Small intestine (tissue), 7 donors: ENCODE measurements around the gene ITGAL. TPM values are rescaled to one million over a fixed set of nuclear protein-coding genes. Genes with fewer than 3 reads are reported as not detected.

Experiments
- DNase-seq, 2 donors: peaks; one replicate each; pipeline versions ENCODE4 v3.0.0 to v3.0.0-alpha.2; 2013
- FAIRE-seq: peaks from 2 replicates; lab custom pipeline; 2012; peaks lifted over from hg19 to GRCh38; lab: Jason Lieb, UNC
- H3K27ac ChIP-seq, 3 donors: one replicate each; pipeline ENCODE4 v1.5.1; 2013; ENCODE audit warnings: low read length in 2 of 3, mild to moderate bottlenecking in 2 of 3, control low read depth in 1 of 3, inconsistent platforms in 1 of 3, low read depth in 1 of 3, moderate library complexity in 1 of 3
- H3K27me3 ChIP-seq, 3 donors: one replicate each; pipeline ENCODE4 v1.6.1; 2013; ENCODE audit warnings: low read length in 3 of 3, inconsistent platforms in 1 of 3; ENCODE audit not compliant: control insufficient read depth in 3 of 3, insufficient read depth in 3 of 3
- H3K36me3 ChIP-seq, 3 donors: one replicate each; pipeline ENCODE4 v1.6.1; 2013; ENCODE audit warnings: low read length in 3 of 3, inconsistent platforms in 1 of 3, low read depth in 1 of 3, mild to moderate bottlenecking in 1 of 3, moderate library complexity in 1 of 3; ENCODE audit not compliant: control insufficient read depth in 3 of 3, insufficient read depth in 2 of 3
- H3K4me1 ChIP-seq, 3 donors: one replicate each; pipeline ENCODE4 v1.6.1; 2013; ENCODE audit warnings: low read length in 2 of 3, inconsistent platforms in 1 of 3, low read depth in 1 of 3, mild to moderate bottlenecking in 1 of 3, moderate library complexity in 1 of 3; ENCODE audit not compliant: control insufficient read depth in 3 of 3, insufficient read depth in 2 of 3
- H3K4me3 ChIP-seq, 3 donors: one replicate each; pipeline ENCODE4 v1.5.1; 2013; ENCODE audit warnings: low read length in 3 of 3, control low read depth in 1 of 3, inconsistent platforms in 1 of 3, low read depth in 1 of 3, mild to moderate bottlenecking in 1 of 3, moderate library complexity in 1 of 3
- H3K9me3 ChIP-seq, 2 donors: one replicate each; pipeline ENCODE4 v1.6.1; 2013; ENCODE audit warnings: low read depth in 1 of 2, low read length in 1 of 2; ENCODE audit not compliant: control insufficient read depth in 2 of 2, insufficient read depth in 1 of 2
- WGBS, 3 donors: extraction: QIAGEN DNeasy Blood & Tissue Kit; methylation state at CpG; one replicate each; pipeline ENCODE4 v1.1.7; 2013; 5-methylcytosine and 5-hydroxymethylcytosine counted together
- polyA plus RNA-seq, 4 donors: library from polyadenylated mRNA; stranded (reverse) in 3 of 4; unstranded in 1 of 4; fragments of 200-250 nt in 3 of 4; fragments of 120-200 nt in 1 of 4; gene quantifications; one replicate each; pipeline versions ENCODE4 v1.2.1 to v1.2.3, GENCODE V29; 2013
- donor health status: healthy with polysubstance abuse.
- donor health status: control.
- donor health status: control.
- donor health status: Bipolar disorder and iron deficiency.
- donor health status: healthy.

The ITGAL gene
- polyA plus RNA-seq, 4 donors, result 1.1 to 4.1 (median 2.6) TPM

- FAIRE-seq, result no peak
- peaks cover 0 to 9% (median 0%) of the 10 kb centered on the region in 3 donors for H3K36me3 ChIP-seq
- WGBS, 3 donors, result 89 to 92% (median 92%) methylated on average over 5 of the region's 5 CpGs
- H3K4me1 ChIP-seq, result peaks cover 0 to 5% (median 0%) of the 10 kb centered on the region in 3 donors
- no peaks in the 10 kb centered on the region for H3K27me3 ChIP-seq
- peaks cover 0 to 12% of the 10 kb centered on the region in 2 donors for H3K9me3 ChIP-seq
- no peak overlapping the region for H3K4me3 ChIP-seq
- H3K27ac ChIP-seq, result no peak overlapping the region
- no peak for DNase-seq
Observed at GRCh38 chr16:30438835-30439234, 33.7 kb upstream of the ITGAL start.

GRCh38 chr16:30439720-30440348 lies 32.7 kb upstream of the ITGAL start:
- Histone ChIP-seq H3K4me3 (no peak overlapping the region), H3K27ac (no peak overlapping the region), H3K4me1 (peaks cover 0 to 15% (median 9%) of the 10 kb centered on the region in 3 donors), H3K9me3 (peaks cover 0 to 22% of the 10 kb centered on the region in 2 donors), H3K27me3 (no peaks in the 10 kb centered on the region), H3K36me3 (peaks cover 0 to 18% (median 0%) of the 10 kb centered on the region in 3 donors)
- 66 to 77% (median 76%) methylated on average over 6 of the region's 6 CpGs for whole genome bisulfite sequencing, 3 donors
- no peak for FAIRE-seq
- DNase-seq, result no peak

DNA sequence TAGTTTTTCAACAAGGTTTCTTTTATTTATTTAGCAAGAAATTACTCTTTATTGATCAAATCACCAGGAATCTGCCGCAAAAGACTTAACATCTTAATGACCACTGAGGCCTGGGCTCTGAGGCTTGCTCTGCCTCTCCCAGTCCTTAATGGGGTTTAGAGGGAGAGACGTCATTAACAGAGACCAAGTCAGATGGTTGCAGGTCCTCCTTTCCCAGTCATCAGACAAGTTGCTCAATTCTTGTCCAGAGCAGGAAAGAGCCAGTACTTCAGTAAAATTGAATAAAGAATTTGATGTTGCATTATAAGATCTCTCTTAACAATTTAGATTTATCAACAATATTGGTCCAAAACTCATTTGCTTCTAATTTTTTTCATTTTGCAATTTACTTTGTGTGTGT lies 28.9 kb upstream of the ITGAL start:
- Histone ChIP-seq H3K4me3 (peak overlapping the region in 1 of 3 donors; percentile 85), H3K27ac (no peak overlapping the region), H3K27me3 (no peaks in the 10 kb centered on the region), H3K9me3 (peaks cover 0 to 36% of the 10 kb centered on the region in 2 donors), H3K4me1 (peaks cover 0 to 41% (median 15%) of the 10 kb centered on the region in 3 donors), H3K36me3 (peaks cover 0 to 21% (median 0%) of the 10 kb centered on the region in 3 donors)
- no peak for FAIRE-seq
- WGBS, 3 donors, result 79 to 92% (median 84%) methylated on average over 2 of the region's 2 CpGs
- DNase-seq, result no peak

DNA sequence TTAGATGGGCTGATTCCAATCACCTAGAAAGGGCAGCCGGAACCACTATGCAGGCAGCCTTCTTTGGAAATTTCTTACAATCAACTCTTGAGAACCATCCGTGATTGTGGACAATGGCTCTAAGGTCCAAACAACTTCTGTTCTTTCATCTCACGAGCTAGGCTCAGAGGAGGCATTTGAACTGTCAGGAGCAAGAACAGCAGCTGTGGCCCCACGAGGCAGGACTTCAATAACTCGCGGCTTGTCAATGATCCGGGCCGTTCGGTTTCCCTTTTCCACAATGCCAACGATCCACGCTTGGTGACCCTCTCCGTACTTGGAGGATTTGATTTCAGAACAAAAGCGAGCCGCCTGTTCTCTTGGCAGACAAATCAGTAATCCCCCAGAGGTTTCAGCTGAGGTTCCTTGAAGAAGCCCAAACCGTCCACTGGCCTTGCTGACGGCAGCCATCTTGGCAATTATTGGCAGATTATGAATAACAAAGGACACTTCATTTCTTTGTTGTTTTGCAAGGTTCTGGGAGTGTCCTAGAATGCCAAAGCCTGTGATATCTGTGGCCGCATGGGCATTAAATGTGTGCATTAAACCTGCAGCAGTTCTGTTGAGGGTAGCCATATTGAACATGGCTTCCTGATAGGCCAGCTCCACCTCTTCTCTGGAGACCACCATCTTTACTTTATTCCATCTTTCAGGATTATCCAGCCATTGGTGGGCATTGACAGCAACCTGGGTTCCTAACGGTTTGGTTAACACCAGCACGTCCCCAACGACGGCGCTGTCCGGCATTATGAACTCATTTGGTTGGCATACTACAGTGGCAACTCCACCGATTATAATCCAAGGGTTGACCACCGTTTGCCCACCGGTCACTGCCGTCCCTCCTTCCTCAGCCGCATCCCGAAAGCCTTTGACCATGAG lies 28.1 kb upstream of the ITGAL start:
- WGBS, 3 donors, result 84 to 91% (median 86%) methylated on average over 29 of the region's 29 CpGs
- no peak for DNase-seq
- peaks cover 0 to 21% (median 0%) of the 10 kb centered on the region in 3 donors for H3K36me3 ChIP-seq
- H3K4me1 ChIP-seq, result peaks cover 0 to 46% (median 15%) of the 10 kb centered on the region in 3 donors
- no peak for FAIRE-seq
- H3K9me3 ChIP-seq, result peaks cover 0 to 36% of the 10 kb centered on the region in 2 donors
- no peaks in the 10 kb centered on the region for H3K27me3 ChIP-seq
- peak overlapping the region; percentile 87 to 97 (median 89) for H3K27ac ChIP-seq
- H3K4me3 ChIP-seq, result peak overlapping the region; percentile 57 to 88 (median 85)

DNA sequence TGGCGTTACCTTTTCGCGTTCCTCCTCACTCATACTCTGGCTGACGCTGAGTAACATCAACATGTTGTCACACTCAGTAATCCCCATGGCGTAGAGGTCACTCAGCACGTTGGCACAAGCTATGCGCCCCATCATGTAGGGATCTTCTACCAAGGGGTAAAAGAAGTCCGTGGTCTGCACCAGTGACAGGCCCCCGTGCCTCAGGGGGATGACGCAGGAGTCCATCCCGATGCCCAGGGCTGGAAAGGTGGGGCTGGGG lies 27.5 kb upstream of the ITGAL start:
- peaks cover 0 to 36% of the 10 kb centered on the region in 2 donors for H3K9me3 ChIP-seq
- H3K4me3 ChIP-seq, result peak overlapping the region; percentile 57 to 88 (median 85)
- no peak for FAIRE-seq
- H3K36me3 ChIP-seq, result peaks cover 0 to 21% (median 0%) of the 10 kb centered on the region in 3 donors
- peaks cover 0 to 46% (median 15%) of the 10 kb centered on the region in 3 donors for H3K4me1 ChIP-seq
- peak overlapping the region; percentile 87 to 97 (median 89) for H3K27ac ChIP-seq
- 18 to 31% (median 22%) methylated on average over 11 of the region's 11 CpGs for WGBS, 3 donors
- DNase-seq, result no peak
- no peaks in the 10 kb centered on the region for H3K27me3 ChIP-seq

DNA sequence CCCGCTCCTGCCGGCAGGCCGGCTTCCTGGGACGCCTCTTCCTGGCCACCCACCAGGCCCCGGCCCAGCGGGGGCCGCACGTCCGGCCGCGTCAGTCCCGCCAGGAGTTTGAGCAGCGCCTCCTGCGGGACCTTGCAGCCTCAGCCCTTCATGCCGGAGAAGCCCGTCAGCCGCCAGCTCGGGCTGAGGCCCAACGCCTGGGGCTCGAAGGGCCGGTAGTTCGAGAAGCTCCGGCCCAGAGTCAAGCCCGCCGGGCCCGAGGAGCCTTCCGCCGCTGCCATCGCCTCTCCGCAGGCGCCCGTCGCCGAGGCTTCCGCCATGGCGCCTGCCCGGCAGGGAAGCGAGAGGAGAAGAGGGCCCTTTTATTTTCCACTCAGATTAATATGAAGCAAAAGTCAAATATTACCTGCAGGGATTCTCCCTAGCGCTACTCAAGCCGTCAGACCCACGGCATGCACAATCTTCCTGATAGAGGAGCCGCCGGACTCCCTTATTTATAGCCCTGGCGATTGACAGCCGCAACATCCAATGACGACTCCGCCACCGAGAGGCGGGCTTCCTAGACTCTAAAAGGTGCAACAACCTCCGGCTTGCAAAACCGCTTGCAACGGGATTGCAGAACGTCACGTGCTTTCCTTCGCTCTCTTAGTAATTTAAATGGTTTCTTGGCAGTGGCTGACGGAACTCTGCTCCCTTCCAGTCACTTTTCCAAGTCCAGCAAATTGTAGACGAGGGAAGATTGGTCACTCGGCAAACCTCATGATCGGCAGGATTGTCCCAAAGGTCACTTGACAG lies 26.9 kb upstream of the ITGAL start, which contains the start of gene SEPHS2:
Gene SEPHS2 (minus strand): TSS at position 467 of the 795 bp plus-strand sequence. CDS start 147 bp downstream, at position 320.
- Histone ChIP-seq H3K27ac (peak within 1 kb of the TSS; percentile 87 to 97 (median 89)), H3K36me3 (peaks cover 0 to 21% (median 0%) of the 10 kb centered on the region in 3 donors), H3K9me3 (peaks cover 0 to 36% of the 10 kb centered on the region in 2 donors), H3K27me3 (no peaks in the 10 kb centered on the region), H3K4me1 (peaks cover 0 to 48% (median 15%) of the 10 kb centered on the region in 3 donors), H3K4me3 (peak within 1 kb of the TSS; percentile 57 to 88 (median 85))
- DNase-seq (peak; percentile 99 to 100), FAIRE-seq (no peak)
- 0 to 1% (median 0%) methylated on average over 41 to 59 of the region's 59 CpGs for WGBS, 3 donors

GRCh38 chr16:30446203-30446595 lies 26.3 kb upstream of the ITGAL start:
- Histone ChIP-seq H3K27me3 (no peaks in the 10 kb centered on the region), H3K27ac (peak overlapping the region; percentile 16 to 97 (median 87)), H3K4me3 (peak overlapping the region in 2 of 3 donors; percentile 6 to 57), H3K9me3 (peaks cover 0 to 36% of the 10 kb centered on the region in 2 donors), H3K36me3 (peaks cover 0 to 21% (median 0%) of the 10 kb centered on the region in 3 donors), H3K4me1 (peaks cover 0 to 54% (median 15%) of the 10 kb centered on the region in 3 donors)
- FAIRE-seq, result no peak
- no peak for DNase-seq
- WGBS, 3 donors, result 67 to 72% (median 69%) methylated on average over 10 of the region's 10 CpGs
